ENCODE measurements around the gene PTGES3.

DNA sequence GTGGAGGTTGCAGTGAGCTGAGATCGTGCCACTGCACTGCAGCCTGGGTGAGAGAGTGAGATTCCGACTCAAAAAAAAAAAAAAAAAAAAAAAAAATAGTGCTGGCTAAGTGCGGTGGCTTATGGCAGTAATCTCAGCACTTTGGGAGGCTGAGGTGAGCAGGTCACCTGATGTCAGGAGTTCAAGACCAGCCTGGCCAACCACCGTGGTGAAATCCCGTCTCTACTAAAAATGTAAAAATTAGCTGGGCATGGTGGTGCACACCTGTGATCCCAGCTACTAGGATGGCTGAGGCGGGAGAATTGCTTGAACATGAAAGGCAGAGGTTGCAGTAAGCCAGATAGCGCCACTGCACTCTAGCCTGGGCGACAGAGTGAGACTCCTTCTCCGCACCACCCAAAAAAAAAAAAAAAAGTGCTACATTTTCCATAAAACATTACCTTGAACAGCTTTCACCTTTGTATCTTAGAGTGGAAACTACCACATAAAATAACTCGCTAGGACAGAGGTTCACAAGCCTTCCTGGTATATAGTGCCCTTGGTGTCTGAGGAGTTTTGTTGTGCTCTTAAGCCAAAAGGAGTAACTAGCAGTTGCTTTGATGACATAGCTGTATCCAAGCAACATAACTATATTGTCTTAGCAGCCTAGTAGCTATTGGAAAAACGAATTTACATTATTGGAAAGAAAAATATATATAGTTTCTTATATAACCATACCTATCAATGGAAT is 11.1 kb downstream of the PTGES3 start:
- TF ChIP-seq, protein P1, sequence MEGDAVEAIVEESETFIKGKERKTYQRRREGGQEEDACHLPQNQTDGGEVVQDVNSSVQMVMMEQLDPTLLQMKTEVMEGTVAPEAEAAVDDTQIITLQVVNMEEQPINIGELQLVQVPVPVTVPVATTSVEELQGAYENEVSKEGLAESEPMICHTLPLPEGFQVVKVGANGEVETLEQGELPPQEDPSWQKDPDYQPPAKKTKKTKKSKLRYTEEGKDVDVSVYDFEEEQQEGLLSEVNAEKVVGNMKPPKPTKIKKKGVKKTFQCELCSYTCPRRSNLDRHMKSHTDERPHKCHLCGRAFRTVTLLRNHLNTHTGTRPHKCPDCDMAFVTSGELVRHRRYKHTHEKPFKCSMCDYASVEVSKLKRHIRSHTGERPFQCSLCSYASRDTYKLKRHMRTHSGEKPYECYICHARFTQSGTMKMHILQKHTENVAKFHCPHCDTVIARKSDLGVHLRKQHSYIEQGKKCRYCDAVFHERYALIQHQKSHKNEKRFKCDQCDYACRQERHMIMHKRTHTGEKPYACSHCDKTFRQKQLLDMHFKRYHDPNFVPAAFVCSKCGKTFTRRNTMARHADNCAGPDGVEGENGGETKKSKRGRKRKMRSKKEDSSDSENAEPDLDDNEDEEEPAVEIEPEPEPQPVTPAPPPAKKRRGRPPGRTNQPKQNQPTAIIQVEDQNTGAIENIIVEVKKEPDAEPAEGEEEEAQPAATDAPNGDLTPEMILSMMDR (IDR thresholded peaks at IDR 0.05 in 4 of 5, conservative IDR thresholded peaks at IDR 0.05 in 1 of 5): no peak
- no peak for TF ChIP-seq POLR2A (IDR thresholded peaks at IDR 0.05)
